H54 (cell line): ENCODE results near the gene PIGQ.
A peak's percentile ranks its signal among the peaks of the same experiment; 100 is the strongest.

ENCODE experiments used
- DNase-seq: peaks from one replicate; pipeline ENCODE4 v3.0.0; 2011; ENCODE audit warnings: low spot score, mixed read lengths; ENCODE audit not compliant: insufficient read length
- FAIRE-seq: peaks from 3 replicates; lab custom pipeline; 2011; peaks lifted over from hg19 to GRCh38; lab: Jason Lieb, UNC
- POLR2A ChIP-seq: IDR thresholded peaks from 2 replicates; pipeline ENCODE4 v1.6.1; 2011; ENCODE audit warnings: low read depth, mild to moderate bottlenecking, low read length

PIGQ gene

DNA sequence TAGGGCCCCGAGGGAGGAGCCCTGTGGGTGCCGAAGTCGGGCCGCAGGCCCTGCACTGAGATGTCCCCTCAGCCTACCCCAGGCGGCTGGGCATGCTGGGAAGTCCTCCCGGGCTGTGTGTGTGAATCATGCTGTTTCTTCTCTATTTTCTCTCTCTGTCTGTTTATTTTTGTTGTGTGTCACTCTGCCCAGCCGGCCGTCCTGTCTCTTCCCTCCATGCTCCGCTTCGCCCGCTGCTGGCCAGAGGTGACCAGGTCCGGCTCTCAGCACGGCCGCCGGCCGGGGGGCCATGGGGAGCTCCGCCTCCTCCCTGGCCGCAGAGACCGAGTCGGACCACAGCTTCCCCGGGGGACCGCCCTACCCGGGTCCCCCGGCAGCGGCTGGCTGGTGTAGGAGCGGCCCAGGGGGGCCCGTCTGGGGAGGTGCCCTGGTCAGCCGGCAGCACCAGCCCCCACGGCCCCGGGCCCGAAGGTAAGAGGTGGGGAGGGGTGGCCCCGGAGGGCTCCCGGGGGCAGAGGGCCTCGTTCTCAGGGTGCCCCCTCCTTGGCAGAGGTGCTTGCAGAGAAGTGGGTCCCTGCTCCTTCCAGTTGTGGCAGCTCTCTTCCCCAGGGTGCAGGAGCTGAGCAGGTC is 29.8 kb upstream of the PIGQ start:
- DNase-seq: no peak
- no peak for TF ChIP-seq POLR2A
- FAIRE-seq: no peak

- no peak for DNase-seq
- TF ChIP-seq POLR2A: no peak
- no peak for FAIRE-seq
Measured at GRCh38 chr16:540645-541340, 29.0 kb upstream of the PIGQ start.

DNA sequence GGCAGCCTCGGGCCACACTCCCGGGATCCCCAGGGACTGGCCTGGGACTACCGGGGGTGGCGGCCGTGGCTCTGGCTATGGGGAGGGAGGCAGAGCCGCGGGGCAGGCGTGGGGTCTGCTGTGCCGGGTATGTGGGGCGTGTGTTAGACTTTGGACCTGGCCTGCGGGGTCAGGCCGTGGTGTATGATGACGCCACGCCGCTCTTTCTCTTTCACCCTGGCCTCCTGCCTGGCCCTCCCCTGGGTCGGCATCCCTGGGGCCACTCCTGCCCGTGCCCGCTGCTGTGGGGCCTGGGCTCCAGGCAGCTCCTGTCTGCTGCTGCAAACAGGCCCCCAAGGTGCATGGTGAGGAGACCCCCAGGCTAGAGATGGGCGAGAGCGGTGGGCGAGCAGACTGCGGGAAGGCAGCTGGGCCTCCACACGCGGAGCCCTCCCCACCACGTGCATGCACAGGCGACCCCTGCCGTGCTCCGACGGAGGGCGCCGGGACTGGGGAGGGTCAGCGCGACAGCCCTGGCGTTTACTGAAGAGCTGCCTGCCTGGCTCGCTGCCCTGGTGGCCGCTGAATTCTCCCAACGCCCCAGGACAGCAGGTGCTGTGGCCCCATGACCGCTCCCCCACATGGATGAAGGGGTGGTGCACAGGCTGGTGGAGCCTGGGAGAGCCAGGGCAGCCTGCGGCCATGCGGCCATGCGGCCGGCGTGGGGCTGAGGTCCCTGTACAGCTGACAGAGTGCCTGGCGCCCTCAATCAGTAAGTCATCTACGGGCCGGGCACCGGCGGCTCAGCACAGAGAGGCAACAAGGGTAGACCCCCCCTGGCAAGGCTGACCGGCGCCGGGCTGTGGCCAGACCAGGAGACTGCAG is 26.2 kb upstream of the PIGQ start:
- FAIRE-seq (no peak), DNase-seq (no peak)
- no peak for TF ChIP-seq POLR2A

DNA sequence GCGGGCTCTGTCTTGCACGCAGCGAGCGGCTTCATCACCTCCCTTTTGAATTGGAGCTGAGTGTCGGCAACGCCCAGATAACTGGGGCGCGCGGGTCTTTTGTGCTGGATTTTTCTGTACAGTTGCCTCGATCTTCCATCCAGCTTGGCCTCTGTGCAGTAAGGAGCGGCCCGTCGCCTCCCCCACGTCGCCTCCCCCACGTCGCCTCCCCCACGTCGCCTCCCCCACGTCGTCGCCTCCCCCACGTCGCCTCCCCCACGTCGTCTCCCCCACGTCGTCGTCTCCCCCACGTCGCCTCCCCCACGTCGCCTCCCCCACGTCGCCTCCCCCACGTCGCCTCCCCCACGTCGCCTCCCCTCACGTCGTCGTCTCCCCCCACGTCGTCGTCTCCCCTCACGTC is 25.3 kb upstream of the PIGQ start:
- DNase-seq: no peak
- no peak for TF ChIP-seq POLR2A
- no peak for FAIRE-seq

- DNase-seq (no peak), FAIRE-seq (no peak)
- no peak for TF ChIP-seq POLR2A
Measured at GRCh38 chr16:546909-547770, 22.6 kb upstream of the PIGQ start.

DNA sequence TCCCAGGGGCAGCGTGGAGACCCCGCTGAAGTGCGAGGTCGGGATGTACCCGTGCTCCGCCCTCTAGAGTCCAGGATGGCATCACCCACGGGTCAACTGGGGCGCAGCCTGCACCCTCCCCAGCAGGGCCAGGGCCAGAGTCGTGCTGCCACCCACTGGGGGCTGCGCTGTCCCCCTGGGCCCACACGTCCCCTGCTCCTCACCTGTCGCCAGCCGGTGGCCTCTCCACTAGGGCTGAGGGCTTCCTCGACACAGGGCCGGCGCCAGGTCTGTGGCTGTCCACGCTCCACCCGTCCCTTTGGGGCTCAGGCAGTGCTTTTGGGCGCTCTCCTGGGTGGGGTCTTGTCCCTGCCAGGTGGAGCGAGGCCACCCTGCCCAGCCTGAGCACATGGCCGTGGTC is 21.2 kb upstream of the PIGQ start:
- DNase-seq (no peak), FAIRE-seq (no peak)
- no peak for TF ChIP-seq POLR2A

- FAIRE-seq (no peak), DNase-seq (no peak)
- no peak for TF ChIP-seq POLR2A
Measured at GRCh38 chr16:549544-550263, 20.1 kb upstream of the PIGQ start.

GRCh38 chr16:551210-551609 is 18.6 kb upstream of the PIGQ start:
- DNase-seq: no peak
- TF ChIP-seq POLR2A: no peak
- FAIRE-seq: no peak

DNA sequence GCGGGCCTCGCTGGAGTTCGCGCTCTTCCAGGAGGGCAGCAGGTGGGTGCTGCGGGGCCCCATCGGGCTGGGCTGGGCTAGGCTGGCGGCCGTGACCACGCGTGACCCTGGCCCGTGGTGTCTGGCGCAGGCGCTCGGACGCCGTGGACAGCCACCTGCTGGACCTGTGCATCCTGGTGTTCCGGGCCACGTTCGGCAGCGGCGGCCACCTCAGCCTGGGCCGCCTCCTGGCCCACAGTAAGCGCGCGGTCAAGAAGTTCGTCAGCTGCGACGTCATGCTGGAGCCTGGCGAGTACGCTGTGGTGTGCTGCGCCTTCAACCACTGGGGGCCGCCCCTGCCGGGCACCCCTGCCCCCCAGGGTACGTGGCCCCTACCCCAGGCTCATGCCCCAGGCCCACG is 17.6 kb upstream of the PIGQ start:
- DNase-seq (no peak), FAIRE-seq (no peak)
- no peak for TF ChIP-seq POLR2A

GRCh38 chr16:553601-554296 is 16.0 kb upstream of the PIGQ start:
- DNase-seq: no peak
- no peak for FAIRE-seq
- TF ChIP-seq POLR2A: no peak

GRCh38 chr16:554297-554621 is 15.5 kb upstream of the PIGQ start:
- FAIRE-seq: peak; percentile 83
- DNase-seq: no peak
- TF ChIP-seq POLR2A: no peak

- no peak for TF ChIP-seq POLR2A
- FAIRE-seq (no peak), DNase-seq (peak; percentile 100)
Measured at GRCh38 chr16:554640-555365, 15.0 kb upstream of the PIGQ start.
